K562 (cell line): ENCODE data around the gene MAP3K20. TPM values are rescaled to one million over a fixed set of nuclear protein-coding genes. Genes with fewer than 3 reads are reported as not detected.

Experiments
- CTCF ChIP-seq, 3 experiments: IDR thresholded peaks in 2 of 3; conservative IDR thresholded peaks in 1 of 3; 2 replicates each; pipeline ENCODE4 v1.5.1; 2011 to 2012; ENCODE audit warnings: low read length in 3 of 3, mild to moderate bottlenecking in 3 of 3, control low read depth in 2 of 3, improper control_type of control experiment in 1 of 3, inconsistent platforms in 1 of 3, low read depth in 1 of 3, mixed read lengths in 1 of 3, moderate library complexity in 1 of 3; ENCODE audit not compliant: insufficient read depth in 2 of 3
- E2F4 ChIP-seq: sonication (generic); formaldehyde crosslinking; IDR thresholded peaks from 2 replicates; pipeline ENCODE4 v1.8.0; 2022; ENCODE audit warnings: mild to moderate bottlenecking, low read depth, missing genetic modification reagents
- E2F5 ChIP-seq: sonication (generic); formaldehyde crosslinking; IDR thresholded peaks from 2 replicates; pipeline ENCODE4 v1.8.0; 2022; ENCODE audit warnings: mild to moderate bottlenecking, missing genetic modification reagents
- GTF2E2 ChIP-seq: fragments of 200-800 bp; sonication (Bioruptor generic); IDR thresholded peaks from 2 replicates; pipeline ENCODE4 v1.6.1; 2016; ENCODE audit warnings: missing genetic modification characterization, missing compliant biosample characterization
- HDAC3 ChIP-seq: fragments of 450-650 bp; IDR thresholded peaks from 2 replicates; pipeline ENCODE4 v1.6.1; 2018; ENCODE audit warnings: borderline replicate concordance, mild to moderate bottlenecking, moderate library complexity; ENCODE audit not compliant: partially characterized antibody
- ILF3 ChIP-seq: fragments of 450-650 bp; IDR thresholded peaks from 2 replicates; pipeline ENCODE4 v1.6.1; 2018; ENCODE audit warnings: antibody characterized with exemption, mild to moderate bottlenecking, moderate library complexity, borderline replicate concordance
- IRF2 ChIP-seq: sonication (generic); formaldehyde crosslinking; IDR thresholded peaks from 2 replicates; pipeline ENCODE4 v1.8.1; 2022; ENCODE audit warnings: mild to moderate bottlenecking, missing genetic modification reagents
- MED1 ChIP-seq: sonication (generic); formaldehyde crosslinking; IDR thresholded peaks from 2 replicates; pipeline ENCODE4 v1.8.1; 2023; ENCODE audit warnings: missing genetic modification reagents, borderline replicate concordance
- MEF2A ChIP-seq: IDR thresholded peaks from 2 replicates; pipeline ENCODE4 v1.6.1; 2011; ENCODE audit warnings: low read depth, mild to moderate bottlenecking, low read length, moderate library complexity; ENCODE audit not compliant: control insufficient read depth
- NR3C1 ChIP-seq: sonication (generic); formaldehyde crosslinking; IDR thresholded peaks from 2 replicates; pipeline ENCODE4 v1.8.1; 2022; ENCODE audit warnings: missing genetic modification reagents
- PHF8 ChIP-seq: fragments of 200-600 bp; sonication (generic); IDR thresholded peaks from 2 replicates; pipeline ENCODE4 v1.6.1; 2012; ENCODE audit warnings: mixed run types, mild to moderate bottlenecking, inconsistent platforms, low read length, moderate library complexity, borderline replicate concordance
- SIN3A ChIP-seq, 2 experiments: fragments of 150-350 bp in 1 of 2; IDR thresholded peaks; 2 replicates each; pipeline ENCODE4 v1.6.1; 2011 to 2016; ENCODE audit warnings: borderline replicate concordance in 2 of 2, low read depth in 2 of 2, low read length in 2 of 2, mild to moderate bottlenecking in 2 of 2, moderate library complexity in 2 of 2; ENCODE audit not compliant: control insufficient read depth in 1 of 2
- STAT5B ChIP-seq: fragments of 250-450 bp; sonication (Bioruptor Pico); IDR thresholded peaks from 2 replicates; pipeline ENCODE4 v1.8.0; 2021; ENCODE audit warnings: mild to moderate bottlenecking, inconsistent platforms
- TAF1 ChIP-seq: IDR thresholded peaks from 2 replicates; pipeline ENCODE4 v1.6.1; 2011; ENCODE audit warnings: mild to moderate bottlenecking, low read length, moderate library complexity; ENCODE audit not compliant: insufficient read depth, control insufficient read depth, severe bottlenecking; ENCODE audit errors: extremely low read depth
- TARDBP ChIP-seq: fragments of 450-650 bp; IDR thresholded peaks from 2 replicates; pipeline ENCODE4 v1.6.1; 2016
- TCF7 ChIP-seq: sonication (generic); IDR thresholded peaks from 2 replicates; pipeline ENCODE4 v1.6.1; 2016; ENCODE audit warnings: antibody characterized with exemption, borderline replicate concordance
- TEAD4 ChIP-seq, 2 experiments: sonication (generic) in 1 of 2; formaldehyde crosslinking in 1 of 2; IDR thresholded peaks; 2 replicates each; pipeline versions ENCODE4 v1.6.1 to v1.8.0; 2012 to 2022; ENCODE audit warnings: borderline replicate concordance in 1 of 2, inconsistent platforms in 1 of 2, low read length in 1 of 2, mild to moderate bottlenecking in 1 of 2, missing genetic modification reagents in 1 of 2
- ZBTB1 ChIP-seq: sonication (generic); formaldehyde crosslinking; IDR thresholded peaks from 2 replicates; pipeline ENCODE4 v1.8.1; 2023; ENCODE audit warnings: missing genetic modification reagents, low read depth, mild to moderate bottlenecking, borderline replicate concordance
- ZBTB7A ChIP-seq: IDR thresholded peaks from 2 replicates; pipeline ENCODE4 v1.6.1; 2011; ENCODE audit warnings: low read depth, mild to moderate bottlenecking, low read length, moderate library complexity, borderline replicate concordance; ENCODE audit not compliant: control insufficient read depth
- ZNF217 ChIP-seq: sonication (generic); formaldehyde crosslinking; IDR thresholded peaks from 2 replicates; pipeline ENCODE4 v1.8.0; 2022; ENCODE audit warnings: mild to moderate bottlenecking, missing genetic modification reagents
- ZNF589 ChIP-seq: fragments of 200-800 bp; sonication (Bioruptor generic); IDR thresholded peaks from 2 replicates; pipeline ENCODE4 v1.6.1; 2016; ENCODE audit warnings: low read depth, missing genetic modification characterization, missing compliant biosample characterization
- polyA plus RNA-seq, 8 experiments: library from polyadenylated mRNA; depleted of rRNA in 4 of 8; stranded (reverse) in 5 of 8; unstranded in 3 of 8; fragments of >200 nt; fragmentation: Nextera tagmentation in 2 of 8; fragmentation: Illumina TruSeq in 1 of 8; extraction: Ambion mirVana in 2 of 8; extraction: Trizol in 1 of 8; gene quantifications; 2 replicates each; pipeline versions ENCODE4 v1.2.1 to v1.2.3, GENCODE V29; 2011 to 2014; ENCODE audit warnings: inconsistent platforms in 1 of 8, missing spikeins in 1 of 8
- total RNA-seq, 7 experiments: library from RNA; depleted of rRNA in 6 of 7; stranded (reverse); fragments of >200 nt in 6 of 7; fragmentation: Illumina TruSeq in 2 of 7; extraction: Trizol in 2 of 7; gene quantifications; 2 replicates each; pipeline versions ENCODE4 v1.2.1 to v1.2.3, GENCODE V29; 2011 to 2021; ENCODE audit warnings: low replicate concordance in 1 of 7

The MAP3K20 gene
- total and polyA plus RNA-seq, 9 of the 15 experiments (the other 6 are each of a cell fraction or from before 2014, with no cell fraction given): 9.8 to 34.2 (median 27.3) TPM

GRCh38 chr2:173075781-173076580, at the start of gene MAP3K20 (continued):
- TF ChIP-seq CTCF (IDR thresholded peaks at IDR 0.05 in 2 of 3, conservative IDR thresholded peaks at IDR 0.05 in 1 of 3; ENCODE audit: insufficient read depth in 2 of 3, low read depth in 1 of 3, low read length in 3 of 3) (peak; percentile 42 to 64 (median 58); a peak in 5 of 6 replicates), ILF3 (peak; percentile 48; the same call in 1 of the 2 replicates), ZNF217 (CRISPR knock-in tag) (no peak), ZBTB7A (peak; percentile 81), ZBTB1 (CRISPR knock-in tag) (peak; percentile 66), IRF2 (CRISPR knock-in tag) (no peak), MEF2A (peak; percentile 23; the same call in 1 of the 2 replicates), TCF7 (no peak; the same call in 1 of the 2 replicates), ZNF589 (0 out of 2 replicates have a peak, but pooled peaks have one; percentile 63), TAF1 (peak; percentile 48), E2F5 (CRISPR knock-in tag) (0 out of 2 replicates have a peak, but pooled peaks have one; percentile 59), HDAC3 (no peak), TARDBP (peak; percentile 11), PHF8 (peak; percentile 75), E2F4 (CRISPR knock-in tag) (peak; percentile 86), MED1 (CRISPR knock-in tag) (peak; percentile 79; the same call in 1 of the 2 replicates), TEAD4 (IDR thresholded peaks at IDR 0.05; ENCODE audit: low read length) (0 out of 2 replicates have a peak, but pooled peaks have one; percentile 18), TEAD4 (CRISPR knock-in tag; IDR thresholded peaks at IDR 0.05; ENCODE audit: borderline replicate concordance) (no peak), GTF2E2 (tag) (peak; percentile 75), STAT5B (CRISPR knock-in tag) (no peak), NR3C1 (0 out of 2 replicates have a peak, but pooled peaks have one; percentile 12), SIN3A (IDR thresholded peaks at IDR 0.05; ENCODE audit: borderline replicate concordance in 2 of 2, control insufficient read depth in 1 of 2, low read depth in 2 of 2, low read length in 2 of 2) (peak in 1 of 2 experiments; percentile 62; a peak in 1 of 4 replicates)
